H7 (cell line): ENCODE data around the gene CTPS1. TPM values are rescaled to one million over a fixed set of nuclear protein-coding genes. Genes with fewer than 3 reads are reported as not detected.

Source experiments
- DNase-seq: peaks from one replicate; pipeline ENCODE4 v3.0.0; 2012
- H3K27me3 ChIP-seq: 2 replicates; pipeline ENCODE4 v1.6.0; 2011; ENCODE audit warnings: mild to moderate bottlenecking, low read length; ENCODE audit not compliant: control insufficient read depth, insufficient read depth
- H3K36me3 ChIP-seq: replicated peaks from 2 replicates; pipeline ENCODE4 v1.5.1; 2011; ENCODE audit warnings: low read length; ENCODE audit not compliant: control insufficient read depth, insufficient read depth
- H3K4me3 ChIP-seq: 2 replicates; pipeline ENCODE4 v1.5.1; 2011; ENCODE audit warnings: low read depth, mild to moderate bottlenecking, control low read depth, low read length, moderate library complexity; ENCODE audit not compliant: insufficient read depth
- total RNA-seq: library from RNA; depleted of rRNA; stranded (reverse); fragments of >200 nt; shearing (Covaris generic); gene quantifications from 2 replicates; pipeline ENCODE4 v1.2.3, GENCODE V29; 2014

The CTPS1 gene
- total RNA-seq, 1 experiment from 2014 or later: 81.9 TPM

GRCh38 chr1:41017141-41018017 lies 37.9 kb downstream of the CTPS1 start:
- Histone ChIP-seq H3K36me3 (peaks cover 16% of the 10 kb centered on the region), H3K27me3 (no peaks in the 10 kb centered on the region; the same call in 1 of the 2 replicates), H3K4me3 (no peak overlapping the region)
- peak; percentile 53 for DNase-seq

- no peaks in the 10 kb centered on the region; the same call in 1 of the 2 replicates for H3K27me3 ChIP-seq
- H3K36me3 ChIP-seq: peaks cover 13% of the 10 kb centered on the region
- H3K4me3 ChIP-seq: no peak overlapping the region
- no peak for DNase-seq
Measured at GRCh38 chr1:41018018-41018410, 38.5 kb downstream of the CTPS1 start.

GRCh38 chr1:41019353-41019745 lies 39.9 kb downstream of the CTPS1 start:
- peaks cover 3% of the 10 kb centered on the region for H3K27me3 ChIP-seq
- no peak overlapping the region for H3K4me3 ChIP-seq
- DNase-seq: no peak
- H3K36me3 ChIP-seq: peaks cover 12% of the 10 kb centered on the region

- H3K27me3 ChIP-seq: peaks cover 3% of the 10 kb centered on the region
- DNase-seq: peak; percentile 45
- peaks cover 10% of the 10 kb centered on the region for H3K36me3 ChIP-seq
- no peak overlapping the region for H3K4me3 ChIP-seq
Measured at GRCh38 chr1:41020109-41020576, 40.6 kb downstream of the CTPS1 start.

GRCh38 chr1:41020654-41021053 lies 41.2 kb downstream of the CTPS1 start:
- no peak overlapping the region for H3K4me3 ChIP-seq
- no peak for DNase-seq
- peaks cover 9% of the 10 kb centered on the region for H3K36me3 ChIP-seq
- peaks cover 3% of the 10 kb centered on the region for H3K27me3 ChIP-seq

- peak; percentile 82 for DNase-seq
- Histone ChIP-seq H3K27me3 (peaks cover 3% of the 10 kb centered on the region), H3K36me3 (peaks cover 5% of the 10 kb centered on the region), H3K4me3 (no peak within 1 kb of the TSS)
Measured at GRCh38 chr1:41021526-41022308, 42.2 kb downstream of the CTPS1 start, which contains the start of gene SLFNL1. Gene SLFNL1 (minus strand): TSS chr1:41021725. CDS start chr1:41020660, 1,065 bp downstream.

- no peak overlapping the region for H3K4me3 ChIP-seq
- H3K36me3 ChIP-seq: peaks cover 4% of the 10 kb centered on the region
- no peak for DNase-seq
- H3K27me3 ChIP-seq: peaks cover 3% of the 10 kb centered on the region
Measured at GRCh38 chr1:41022424-41022823, 42.9 kb downstream of the CTPS1 start.

GRCh38 chr1:41023279-41023990 lies 43.9 kb downstream of the CTPS1 start:
- peak; percentile 71 for DNase-seq
- Histone ChIP-seq H3K27me3 (peaks cover 3% of the 10 kb centered on the region), H3K4me3 (no peak overlapping the region), H3K36me3 (peaks cover 2% of the 10 kb centered on the region)

- peak; percentile 63 for DNase-seq
- no peak overlapping the region for H3K4me3 ChIP-seq
- H3K27me3 ChIP-seq: peaks cover 3% of the 10 kb centered on the region
- no peaks in the 10 kb centered on the region; the same call in 1 of the 2 replicates for H3K36me3 ChIP-seq
Measured at GRCh38 chr1:41024953-41025352, 45.5 kb downstream of the CTPS1 start.

GRCh38 chr1:41025979-41026819 lies 46.7 kb downstream of the CTPS1 start:
- H3K4me3 ChIP-seq: no peak overlapping the region
- no peaks in the 10 kb centered on the region; the same call in 1 of the 2 replicates for H3K36me3 ChIP-seq
- no peak for DNase-seq
- peaks cover 3% of the 10 kb centered on the region for H3K27me3 ChIP-seq

GRCh38 chr1:41028034-41028642 lies 48.6 kb downstream of the CTPS1 start:
- H3K27me3 ChIP-seq: peaks cover 3% of the 10 kb centered on the region
- H3K4me3 ChIP-seq: no peak overlapping the region
- DNase-seq: no peak

GRCh38 chr1:41030872-41031616 lies 51.5 kb downstream of the CTPS1 start:
- DNase-seq: no peak
- Histone ChIP-seq H3K36me3 (peaks cover 2% of the 10 kb centered on the region), H3K4me3 (no peak overlapping the region), H3K27me3 (no peaks in the 10 kb centered on the region)

More at GRCh38 chr1:41028034-41028642, 48.6 kb downstream of the CTPS1 start:
- no peaks in the 10 kb centered on the region; the same call in 1 of the 2 replicates for H3K36me3 ChIP-seq

- H3K36me3 ChIP-seq: peaks cover 2% of the 10 kb centered on the region
- no peak overlapping the region for H3K4me3 ChIP-seq
- no peaks in the 10 kb centered on the region for H3K27me3 ChIP-seq
- no peak for DNase-seq
Measured at GRCh38 chr1:41032147-41032546, 52.7 kb downstream of the CTPS1 start.
